ENCODE data around the gene TEX22.

The TEX22 gene

DNA sequence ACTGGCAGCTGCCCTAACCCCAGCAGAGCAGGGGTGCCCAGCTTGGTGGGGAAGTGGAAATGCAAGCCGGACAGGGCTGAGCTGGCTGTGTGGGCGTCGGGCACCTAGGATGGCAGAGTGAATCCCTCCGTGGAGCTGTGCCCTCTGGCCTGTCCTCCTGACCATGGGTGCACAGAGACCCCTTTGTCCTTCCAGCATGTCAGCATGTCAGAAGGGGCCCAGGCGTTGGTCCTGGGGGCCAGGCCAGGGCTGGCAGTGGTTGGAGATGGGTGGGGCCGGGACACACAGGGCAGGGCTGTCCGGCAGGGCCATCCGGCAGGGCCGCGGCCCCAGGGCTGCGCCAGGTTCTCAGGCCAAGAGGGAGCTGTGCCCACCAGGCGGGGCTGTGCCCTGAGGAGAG, 8.8 kb upstream of the TEX22 start:
- TF ChIP-seq, protein P1, sequence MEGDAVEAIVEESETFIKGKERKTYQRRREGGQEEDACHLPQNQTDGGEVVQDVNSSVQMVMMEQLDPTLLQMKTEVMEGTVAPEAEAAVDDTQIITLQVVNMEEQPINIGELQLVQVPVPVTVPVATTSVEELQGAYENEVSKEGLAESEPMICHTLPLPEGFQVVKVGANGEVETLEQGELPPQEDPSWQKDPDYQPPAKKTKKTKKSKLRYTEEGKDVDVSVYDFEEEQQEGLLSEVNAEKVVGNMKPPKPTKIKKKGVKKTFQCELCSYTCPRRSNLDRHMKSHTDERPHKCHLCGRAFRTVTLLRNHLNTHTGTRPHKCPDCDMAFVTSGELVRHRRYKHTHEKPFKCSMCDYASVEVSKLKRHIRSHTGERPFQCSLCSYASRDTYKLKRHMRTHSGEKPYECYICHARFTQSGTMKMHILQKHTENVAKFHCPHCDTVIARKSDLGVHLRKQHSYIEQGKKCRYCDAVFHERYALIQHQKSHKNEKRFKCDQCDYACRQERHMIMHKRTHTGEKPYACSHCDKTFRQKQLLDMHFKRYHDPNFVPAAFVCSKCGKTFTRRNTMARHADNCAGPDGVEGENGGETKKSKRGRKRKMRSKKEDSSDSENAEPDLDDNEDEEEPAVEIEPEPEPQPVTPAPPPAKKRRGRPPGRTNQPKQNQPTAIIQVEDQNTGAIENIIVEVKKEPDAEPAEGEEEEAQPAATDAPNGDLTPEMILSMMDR (IDR thresholded peaks at IDR 0.05): no peak
- H3K27ac ChIP-seq: peak overlapping the region in 1 of 2 donors; percentile 79
- DNase-seq (ENCODE audit: low spot score): no peak

DNA sequence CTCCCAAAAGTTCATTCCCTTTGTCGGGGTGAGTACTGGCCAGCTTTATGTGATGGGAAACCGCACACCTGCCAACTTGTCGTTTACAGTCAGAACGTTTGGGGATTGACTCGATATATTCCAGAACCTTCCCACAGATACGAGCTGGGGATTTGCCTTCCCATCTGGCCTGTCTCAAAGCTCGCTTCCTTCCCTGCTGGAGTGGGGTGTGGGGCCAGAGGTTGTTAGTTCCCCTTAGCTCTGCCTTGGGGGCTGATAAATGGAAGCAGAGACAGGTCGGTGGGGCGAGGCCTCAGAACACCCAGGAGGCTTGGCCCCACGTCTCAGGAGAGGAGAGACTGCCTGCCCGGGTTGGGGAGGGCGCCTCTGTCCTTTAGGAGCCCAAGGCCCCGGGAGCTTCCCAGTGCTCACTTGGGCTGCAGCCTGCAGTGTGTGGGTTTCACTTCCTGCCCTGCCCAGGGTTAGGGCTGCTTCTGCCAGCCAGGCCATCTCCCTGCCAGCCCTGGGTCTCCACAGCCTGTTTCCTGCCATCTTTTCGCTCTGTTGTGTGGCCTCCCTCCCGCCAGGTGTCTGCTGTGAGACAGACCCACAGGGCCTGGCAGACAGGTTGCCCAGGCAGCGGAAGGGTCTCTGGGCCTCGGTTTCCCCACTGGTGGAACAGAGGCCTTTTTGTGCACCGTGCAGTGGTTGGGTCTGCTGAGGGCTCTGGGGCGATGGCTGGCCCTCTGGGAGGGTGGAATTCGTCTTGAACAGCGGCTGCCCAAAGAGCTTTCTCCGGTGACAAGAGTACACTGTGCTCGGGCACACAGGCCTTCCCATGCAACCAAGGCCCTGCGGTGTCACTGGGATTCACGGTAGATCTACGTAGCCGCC, 8.1 kb upstream of the TEX22 start:
- H3K4me3 ChIP-seq: no peak overlapping the region
- peak overlapping the region in 1 of 2 donors; percentile 79 for H3K27ac ChIP-seq
- DNase-seq (ENCODE audit: low spot score): no peak
- TF ChIP-seq, protein P1 (IDR thresholded peaks at IDR 0.05): no peak

More for the DNA sequence above, 8.8 kb upstream of the TEX22 start:
- H3K4me3 ChIP-seq: no peak overlapping the region

DNA sequence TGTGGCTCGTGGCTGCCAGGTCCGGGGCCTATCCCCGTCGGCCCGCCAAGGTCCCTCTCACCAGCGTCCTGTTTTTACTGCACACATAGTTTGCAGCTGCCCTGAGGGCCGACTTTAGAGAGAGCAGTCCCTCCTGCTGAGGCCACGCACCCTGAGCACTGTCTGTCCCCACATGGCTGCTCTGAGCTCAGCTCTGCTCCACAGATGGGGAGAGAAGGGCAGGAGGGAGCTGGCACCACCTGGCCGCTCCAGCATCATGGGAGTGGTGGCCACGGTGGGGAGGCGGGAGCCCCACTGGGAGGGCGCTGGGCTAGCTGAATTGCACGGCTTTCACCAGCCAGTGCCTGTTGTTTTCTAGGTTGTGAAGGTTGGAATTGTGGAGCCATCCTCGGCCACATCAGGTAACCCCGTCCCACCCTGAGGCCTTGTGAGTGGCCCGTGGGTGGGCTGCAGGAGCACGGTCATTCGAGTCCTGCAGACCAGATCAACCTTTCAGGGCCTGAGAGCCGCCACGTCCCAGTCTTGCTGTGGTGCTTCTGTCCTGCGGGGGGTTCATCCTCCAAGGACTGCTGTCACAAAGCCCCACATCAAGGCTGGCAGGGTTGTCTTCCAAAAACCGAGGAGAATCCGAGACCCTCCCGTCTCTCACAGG, 7.4 kb upstream of the TEX22 start:
- TF ChIP-seq, protein P1 (IDR thresholded peaks at IDR 0.05): no peak
- no peak overlapping the region for H3K4me3 ChIP-seq
- H3K27ac ChIP-seq: peak overlapping the region in 1 of 2 donors; percentile 79
- no peak for DNase-seq (ENCODE audit: low spot score)

DNA sequence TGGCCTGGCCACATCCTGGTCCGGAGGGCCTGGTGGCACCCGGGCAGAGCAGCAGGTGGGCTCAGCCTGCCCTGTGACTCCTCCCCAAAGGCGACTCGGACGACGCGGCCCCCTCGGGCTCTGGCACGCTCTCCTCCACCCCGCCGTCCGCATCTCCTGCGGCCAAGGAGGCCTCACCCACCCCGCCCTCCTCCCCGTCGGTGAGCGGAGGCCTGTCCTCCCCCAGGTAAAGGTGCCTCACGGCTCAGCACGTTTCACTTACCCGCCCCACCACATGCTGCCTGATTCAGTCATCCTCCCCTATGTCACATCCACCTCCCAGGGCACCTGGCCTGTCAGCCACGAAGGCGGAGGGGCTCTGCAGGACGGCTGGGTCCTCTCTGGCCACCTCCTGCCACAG, 6.8 kb upstream of the TEX22 start:
- Histone ChIP-seq H3K4me3 (no peak overlapping the region), H3K27ac (no peak overlapping the region)
- no peak for DNase-seq (ENCODE audit: low spot score)
- TF ChIP-seq, protein P1 (IDR thresholded peaks at IDR 0.05): no peak

DNA sequence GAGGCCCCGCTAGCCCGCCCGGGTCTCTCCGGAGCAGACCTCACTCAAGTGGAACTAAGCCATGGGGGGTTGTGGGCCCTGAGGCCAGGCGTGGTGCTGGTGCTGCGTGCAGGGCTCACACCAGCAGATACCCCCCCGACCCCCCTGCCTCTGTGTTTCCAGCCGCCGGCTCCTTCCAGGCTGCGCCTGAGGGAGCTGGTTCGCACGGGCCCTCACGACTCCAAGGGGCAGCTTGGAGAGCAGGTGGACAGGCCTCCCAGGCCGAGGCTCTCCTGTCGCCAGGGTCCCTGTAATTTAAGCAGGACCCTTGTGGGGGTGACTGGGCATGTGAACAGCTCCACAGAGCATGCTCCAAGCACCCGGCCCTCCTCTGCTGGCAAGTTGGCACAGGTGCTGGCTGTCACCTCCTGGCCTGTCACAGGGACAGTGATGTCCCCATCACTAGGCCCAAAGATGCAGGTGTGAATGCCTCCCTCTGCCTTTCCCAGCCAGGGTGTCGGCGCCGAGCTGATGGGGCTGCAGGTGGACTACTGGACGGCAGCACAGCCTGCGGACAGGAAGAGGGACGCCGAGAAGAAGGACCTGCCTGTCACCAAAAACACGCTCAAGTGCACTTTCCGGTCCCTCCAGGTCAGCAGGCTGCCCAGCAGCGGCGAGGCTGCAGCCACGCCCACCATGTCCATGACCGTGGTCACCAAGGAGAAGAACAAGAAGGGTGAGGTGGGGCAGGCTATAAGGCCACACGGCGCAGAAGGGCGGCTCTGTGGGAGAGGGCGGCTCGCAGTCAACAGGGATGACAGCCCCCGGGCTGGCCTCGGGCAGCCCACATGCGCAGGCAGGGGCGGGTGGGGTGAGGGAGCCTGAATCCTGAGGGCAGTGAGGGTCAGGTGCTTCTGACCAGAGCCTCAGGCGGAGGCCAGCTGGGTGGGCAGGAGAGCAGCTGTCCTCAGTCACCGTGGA, 5.9 kb upstream of the TEX22 start:
- no peak overlapping the region for H3K27ac ChIP-seq
- no peak overlapping the region for H3K4me3 ChIP-seq
- DNase-seq (ENCODE audit: low spot score): no peak
- TF ChIP-seq, protein P1 (IDR thresholded peaks at IDR 0.05): no peak

DNA sequence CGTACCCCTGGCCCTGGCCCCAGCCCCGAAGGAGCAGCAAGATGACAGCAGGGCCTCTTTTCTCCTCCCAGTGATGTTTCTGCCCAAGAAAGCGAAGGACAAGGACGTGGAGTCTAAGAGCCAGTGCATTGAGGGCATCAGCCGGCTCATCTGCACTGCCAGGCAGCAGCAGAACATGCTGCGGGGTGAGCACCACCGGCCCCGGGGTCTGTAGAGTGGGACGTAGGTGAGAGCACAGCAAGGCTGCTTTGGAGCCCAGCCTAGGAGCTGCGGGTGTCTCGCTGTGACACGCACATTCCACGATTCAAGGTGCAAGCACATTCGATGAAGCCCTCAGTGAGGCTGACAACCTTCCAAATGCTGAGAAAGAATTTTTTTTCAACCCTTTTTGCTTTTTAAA, 5.2 kb upstream of the TEX22 start:
- TF ChIP-seq, protein P1 (IDR thresholded peaks at IDR 0.05): no peak
- no peak overlapping the region for H3K4me3 ChIP-seq
- H3K27ac ChIP-seq: no peak overlapping the region
- no peak for DNase-seq (ENCODE audit: low spot score)

Data from coronary artery (tissue), 2 donors.